HG03095 (cell line): ENCODE results near the gene ADAM23.

ENCODE experiments used
- ATAC-seq: cut with Tn5 transposase; IDR thresholded peaks from one replicate; pipeline ENCODE4 v1.9.1; 2021; ENCODE audit warnings: moderate library complexity; ENCODE audit not compliant: unreplicated experiment

The ADAM23 gene

DNA sequence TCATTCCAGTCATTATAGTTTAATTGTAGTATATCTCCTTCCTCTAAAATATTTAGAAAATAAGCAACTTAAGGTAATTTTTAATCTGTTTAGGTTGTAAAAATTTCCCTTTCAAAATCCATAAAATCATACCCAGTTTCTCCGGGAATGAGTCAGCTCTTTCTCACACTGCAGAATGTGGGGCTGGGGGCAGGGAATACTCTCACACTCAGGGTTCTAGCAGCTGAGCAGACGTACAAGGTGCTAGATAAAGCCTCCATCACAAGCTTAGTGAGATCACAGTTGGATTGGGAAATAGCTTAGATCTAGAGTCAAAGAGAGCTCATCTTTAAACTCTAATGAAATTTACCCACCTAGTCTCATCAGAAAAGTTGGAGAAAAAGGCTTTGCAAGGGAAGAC, 119.0 kb downstream of the ADAM23 start:
- ATAC-seq, result no peak

DNA sequence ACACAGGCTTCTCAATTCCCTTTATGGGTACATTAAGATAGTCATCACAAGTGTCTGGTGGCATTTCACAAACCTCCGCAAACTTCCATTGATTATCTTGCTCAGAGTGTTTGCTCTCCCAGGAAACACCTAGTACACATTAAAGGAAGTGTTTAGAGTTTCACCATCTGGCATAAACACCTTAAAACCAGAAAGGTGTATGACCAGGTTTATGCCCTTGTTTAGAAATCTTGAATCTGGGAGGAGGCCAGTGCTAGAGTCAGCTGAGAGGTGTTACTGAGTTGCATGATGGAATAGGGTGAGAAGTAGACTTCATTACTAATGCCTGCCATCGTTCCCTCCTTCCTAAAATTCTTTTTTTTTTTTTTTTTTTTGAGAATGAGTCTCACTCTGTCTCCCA, 120.0 kb downstream of the ADAM23 start:
- ATAC-seq, result no peak

DNA sequence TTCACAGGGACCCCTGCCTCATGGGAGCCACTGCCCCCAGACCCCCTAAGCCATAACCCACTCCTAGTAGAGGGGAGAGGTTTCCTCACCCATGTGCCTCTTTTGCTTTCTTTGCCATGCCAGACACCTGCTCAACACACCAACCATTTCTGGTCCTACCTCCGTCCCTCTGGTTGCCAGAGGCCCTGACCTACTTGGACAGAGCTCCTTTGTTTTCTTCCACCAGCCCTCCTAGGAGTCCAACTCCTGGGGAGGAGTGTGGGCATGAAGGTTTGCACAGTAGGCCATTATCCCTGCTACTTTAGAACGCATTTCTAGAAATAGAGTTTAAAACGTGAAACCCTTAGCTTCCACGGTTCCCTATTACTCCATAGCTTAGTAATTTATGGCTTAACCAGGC, 122.3 kb downstream of the ADAM23 start:
- no peak for ATAC-seq

DNA sequence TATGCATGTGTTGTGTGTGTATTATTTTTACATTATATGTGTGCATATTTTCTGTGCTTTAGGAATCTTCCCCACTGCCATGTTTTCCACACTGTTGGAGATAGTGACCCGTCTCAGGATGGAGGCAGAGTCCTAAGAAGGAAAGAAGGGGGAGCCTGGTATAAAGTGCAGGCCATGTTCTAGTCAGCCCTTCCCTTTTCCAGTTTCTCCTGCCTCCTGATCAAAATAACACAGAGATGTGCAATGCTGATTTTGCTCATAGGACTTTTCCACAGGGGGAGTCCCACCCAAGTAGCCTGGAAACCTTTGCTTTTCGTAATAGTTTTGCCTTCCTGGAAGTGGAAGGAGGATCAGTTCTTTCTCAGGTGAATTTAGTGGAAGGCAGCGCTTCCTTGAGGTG, 126.1 kb downstream of the ADAM23 start:
- no peak for ATAC-seq

DNA sequence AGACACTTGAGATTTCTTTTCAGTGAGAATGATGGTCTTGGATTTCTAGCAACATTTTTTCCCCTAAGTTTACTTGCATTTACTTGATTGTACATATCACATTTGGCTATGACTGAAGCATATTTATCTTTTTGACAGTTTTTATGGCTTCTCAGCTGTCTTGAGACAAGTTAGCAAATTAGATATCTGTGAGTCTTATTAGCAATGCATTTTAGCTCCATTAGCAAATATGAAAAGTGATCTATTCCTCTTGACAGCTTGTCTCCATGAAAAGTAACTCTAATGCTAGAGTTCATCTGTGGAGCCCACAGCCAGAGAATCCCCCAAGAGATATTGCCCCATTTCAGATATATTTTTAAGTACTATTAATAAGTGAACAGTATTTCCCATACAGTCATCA, 126.9 kb downstream of the ADAM23 start:
- no peak for ATAC-seq

DNA sequence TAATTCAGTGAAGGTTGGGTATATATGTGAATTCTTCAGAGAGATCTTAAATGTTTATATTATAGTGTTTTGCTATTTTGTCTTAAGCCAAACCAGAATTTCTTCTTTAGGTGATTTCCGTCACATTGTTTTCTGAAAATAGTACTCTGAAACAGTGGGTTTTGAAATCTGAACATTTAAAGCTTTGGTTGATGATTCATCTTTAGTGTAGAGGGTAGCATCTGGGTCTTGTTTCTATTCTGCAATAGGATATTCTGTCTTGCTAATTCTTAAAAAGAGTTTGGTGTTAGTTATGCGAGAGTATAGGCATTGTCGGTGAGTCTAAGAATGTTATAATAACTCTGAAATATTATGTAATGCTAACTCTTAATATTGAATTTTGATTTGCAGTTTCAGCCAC, 129.4 kb downstream of the ADAM23 start:
- no peak for ATAC-seq

DNA sequence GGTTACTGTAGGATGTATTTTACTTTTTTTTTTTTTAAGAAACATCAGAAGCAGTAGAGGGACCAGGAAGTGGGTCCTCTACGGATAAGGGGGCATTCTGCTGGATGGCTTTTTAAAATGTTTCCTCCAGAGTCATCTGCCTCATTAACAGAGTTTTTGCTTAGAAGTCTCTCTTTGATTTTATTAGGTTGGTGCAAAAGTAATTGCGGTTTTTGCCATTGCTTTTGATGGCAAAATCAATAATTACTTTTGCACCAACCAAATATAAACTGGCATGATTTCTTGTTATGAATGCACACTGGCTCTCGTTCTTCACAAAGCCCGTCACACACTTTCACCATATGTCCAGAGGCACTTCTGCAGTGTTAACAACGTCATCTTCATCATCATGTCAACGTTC, 130.5 kb downstream of the ADAM23 start:
- ATAC-seq, result no peak

DNA sequence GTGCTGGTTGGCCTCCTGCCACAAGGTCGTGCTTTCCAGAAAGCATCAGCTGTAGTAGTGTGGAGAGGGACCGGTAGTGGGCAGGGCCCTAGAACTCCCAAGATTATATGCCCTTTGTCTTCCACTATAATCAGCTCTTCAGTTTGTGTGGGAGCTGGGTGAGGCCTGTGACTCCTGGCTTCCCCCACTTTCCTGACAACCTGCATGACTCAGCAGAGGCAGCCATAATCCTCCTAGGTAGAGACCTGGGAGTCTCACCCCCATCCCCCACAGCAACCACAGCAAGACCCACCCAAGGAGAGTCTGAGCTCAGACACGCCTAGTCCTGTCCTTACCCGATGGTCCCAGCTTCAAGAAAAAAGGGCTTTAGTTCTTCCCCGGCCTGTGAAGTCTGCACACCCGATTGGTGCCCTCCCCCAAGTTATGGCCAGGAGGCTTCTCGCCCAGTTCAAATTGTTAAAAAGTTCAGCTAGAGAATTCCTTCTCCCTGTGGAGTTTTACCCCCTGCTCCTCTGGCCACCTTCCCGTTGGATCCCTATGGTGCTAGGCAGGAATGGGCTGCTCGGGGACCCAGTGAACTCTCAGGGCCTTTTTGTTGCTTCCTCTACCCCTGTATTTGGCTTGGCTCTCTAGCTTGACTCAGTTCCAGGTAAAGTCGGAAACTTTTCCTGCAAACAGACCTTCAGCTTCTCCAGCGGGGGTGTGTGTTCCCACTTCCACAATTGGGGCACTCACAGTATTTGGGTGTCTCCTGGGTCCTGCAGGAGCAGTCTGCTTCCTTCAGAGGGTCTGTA, 141.2 kb downstream of the ADAM23 start:
- no peak for ATAC-seq

DNA sequence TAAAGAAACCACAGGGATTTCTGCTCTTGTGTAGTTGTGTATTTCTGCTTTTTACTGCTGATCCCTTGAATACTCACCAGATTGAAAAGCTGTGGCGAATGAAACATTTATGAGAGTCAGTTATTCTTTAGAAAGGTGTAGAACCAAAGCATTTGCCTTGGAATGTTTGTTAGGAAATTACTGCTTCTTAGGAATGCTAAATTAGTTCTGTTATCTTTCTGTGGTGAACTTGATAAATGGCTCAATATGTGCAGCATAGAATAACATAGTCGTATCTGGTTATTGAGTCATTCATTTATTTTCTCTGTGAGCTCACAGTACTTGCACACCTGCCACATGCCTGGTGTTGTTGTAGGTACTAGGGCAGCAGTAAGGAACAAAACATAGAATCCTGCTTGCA, 142.0 kb downstream of the ADAM23 start:
- ATAC-seq, result no peak

DNA sequence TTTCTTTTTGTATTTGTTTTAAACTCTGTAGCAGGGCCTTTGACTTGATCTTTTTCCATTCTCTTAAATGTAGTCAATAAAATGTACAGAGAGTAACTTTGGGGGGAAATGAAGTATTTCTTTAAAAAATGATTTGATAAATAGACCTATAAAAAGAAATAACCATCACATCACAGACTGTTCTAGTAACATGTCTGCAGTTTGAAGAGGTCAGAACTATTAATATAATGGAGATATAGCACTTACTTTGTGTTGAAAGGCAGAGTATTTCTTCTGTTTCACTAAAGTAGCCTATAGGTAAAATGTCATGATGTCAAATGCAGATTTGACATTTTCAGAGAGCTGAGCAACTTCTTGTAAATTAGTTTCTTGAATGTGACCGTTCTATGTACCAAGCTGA, 143.3 kb downstream of the ADAM23 start:
- no peak for ATAC-seq

DNA sequence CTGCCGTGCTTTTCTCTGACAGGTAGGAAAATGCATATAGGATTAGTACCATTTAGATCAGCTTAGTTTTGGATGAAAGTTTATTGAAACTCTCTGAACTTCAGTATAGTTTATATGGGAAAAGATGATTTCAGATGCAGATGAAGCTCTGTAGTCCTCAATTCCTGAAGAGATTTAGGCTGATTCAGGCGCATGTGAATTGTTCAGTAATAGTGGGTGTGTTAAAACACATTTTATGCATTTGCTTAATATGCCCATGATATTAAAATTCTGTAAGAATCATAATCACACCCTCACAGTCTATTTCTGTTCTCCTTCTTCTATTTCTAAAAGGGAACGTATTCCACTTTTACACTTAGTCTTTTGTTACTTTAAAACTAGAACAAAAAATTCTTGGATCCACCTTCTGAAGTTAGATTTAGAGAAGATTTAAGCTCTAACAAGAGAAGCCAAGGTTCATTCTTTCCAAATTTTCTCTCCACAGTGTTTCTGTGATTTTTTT, 154.4 kb downstream of the ADAM23 start:
- no peak for ATAC-seq

DNA sequence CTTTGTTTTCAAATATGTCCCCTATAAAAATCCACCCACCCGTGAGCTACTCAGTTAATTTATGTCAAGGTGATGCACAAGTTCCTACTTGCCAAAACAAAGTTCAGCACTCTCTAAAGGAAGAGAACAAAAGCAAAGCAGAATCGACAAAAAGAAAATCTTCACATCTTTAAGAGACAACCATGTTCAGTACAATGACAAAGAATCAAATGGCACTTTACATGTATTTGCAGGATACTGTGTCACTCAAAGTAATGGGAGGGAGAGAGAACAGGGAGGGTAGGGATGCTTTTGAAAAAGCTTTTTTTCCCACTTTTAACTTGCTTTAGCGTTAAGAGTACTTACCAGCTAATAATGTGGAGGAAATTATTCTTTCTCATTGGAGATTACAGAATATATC, 159.9 kb downstream of the ADAM23 start:
- ATAC-seq, result no peak

DNA sequence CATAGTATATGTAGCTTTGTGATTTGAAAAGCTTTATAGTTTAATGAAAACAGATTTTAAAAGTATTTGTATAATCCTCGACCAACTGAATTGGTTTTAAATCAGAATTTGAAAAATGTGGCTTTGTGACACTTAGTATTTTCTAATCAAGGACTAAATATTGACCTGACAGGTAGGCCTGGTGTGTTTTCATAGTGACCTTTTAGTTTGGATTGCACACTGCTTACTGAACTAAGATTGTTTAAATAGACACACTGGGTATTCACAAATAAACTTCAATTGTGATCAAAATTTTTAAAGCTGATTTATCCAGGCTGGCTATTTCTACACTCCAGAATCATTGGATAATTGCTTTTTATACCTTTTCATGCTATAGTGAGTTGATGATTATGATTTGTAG, 167.1 kb downstream of the ADAM23 start:
- ATAC-seq, result no peak

DNA sequence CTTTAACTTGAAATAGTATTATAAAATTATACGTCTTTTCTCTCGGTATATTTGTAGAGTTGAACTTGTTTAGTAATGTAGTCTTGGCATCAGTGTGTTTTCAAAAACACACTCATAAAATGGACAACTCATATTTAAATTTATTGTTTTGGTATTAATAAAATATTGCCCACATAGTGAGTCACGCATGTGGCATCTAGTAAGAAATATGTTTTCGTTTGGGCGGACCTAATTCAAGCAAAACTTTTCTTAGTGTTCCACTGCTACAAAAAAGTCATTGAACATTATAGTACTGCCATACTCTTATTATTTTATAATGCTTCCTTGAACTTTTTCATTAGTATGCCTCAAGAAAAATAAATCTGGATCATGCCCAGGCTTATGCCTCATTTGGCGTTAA, 167.9 kb downstream of the ADAM23 start:
- no peak for ATAC-seq

DNA sequence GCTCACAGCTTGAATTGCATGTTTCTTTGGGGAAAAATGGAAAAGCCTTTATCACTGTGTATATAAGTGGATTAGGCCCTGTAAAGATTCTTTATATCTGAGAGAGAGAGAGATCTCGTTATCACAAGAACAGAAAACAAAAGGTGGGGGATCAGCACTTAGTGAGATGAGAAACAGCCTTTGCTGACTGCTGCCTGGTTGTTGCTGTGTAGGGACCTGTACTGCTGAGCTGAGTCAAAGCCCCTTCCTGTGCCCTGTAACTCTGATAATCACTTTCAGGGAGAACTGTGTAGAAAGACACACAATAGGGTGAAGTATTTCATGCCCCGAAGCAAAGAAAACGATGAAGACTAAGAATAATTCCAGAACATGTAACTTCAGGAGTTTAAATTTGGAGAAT, 168.4 kb downstream of the ADAM23 start:
- no peak for ATAC-seq

DNA sequence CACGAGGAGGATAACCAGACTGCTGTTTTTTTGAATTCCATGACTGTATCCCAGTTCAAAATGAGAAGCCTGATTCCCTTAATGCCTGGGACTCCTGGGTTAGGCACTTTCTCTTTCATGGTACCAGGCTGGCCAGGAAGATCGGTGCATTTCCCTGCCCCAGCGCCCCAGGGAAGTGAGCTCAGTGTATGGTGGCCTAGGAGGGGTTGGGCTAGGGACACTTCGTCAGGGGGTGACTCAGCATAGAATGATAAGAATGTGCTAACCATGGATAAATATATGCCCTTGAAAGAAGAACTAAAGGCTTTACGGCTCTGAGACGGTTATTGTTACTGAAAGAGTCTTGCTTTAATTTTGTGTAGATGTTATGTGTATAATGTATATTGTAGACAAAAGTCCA, 171.5 kb downstream of the ADAM23 start:
- no peak for ATAC-seq

DNA sequence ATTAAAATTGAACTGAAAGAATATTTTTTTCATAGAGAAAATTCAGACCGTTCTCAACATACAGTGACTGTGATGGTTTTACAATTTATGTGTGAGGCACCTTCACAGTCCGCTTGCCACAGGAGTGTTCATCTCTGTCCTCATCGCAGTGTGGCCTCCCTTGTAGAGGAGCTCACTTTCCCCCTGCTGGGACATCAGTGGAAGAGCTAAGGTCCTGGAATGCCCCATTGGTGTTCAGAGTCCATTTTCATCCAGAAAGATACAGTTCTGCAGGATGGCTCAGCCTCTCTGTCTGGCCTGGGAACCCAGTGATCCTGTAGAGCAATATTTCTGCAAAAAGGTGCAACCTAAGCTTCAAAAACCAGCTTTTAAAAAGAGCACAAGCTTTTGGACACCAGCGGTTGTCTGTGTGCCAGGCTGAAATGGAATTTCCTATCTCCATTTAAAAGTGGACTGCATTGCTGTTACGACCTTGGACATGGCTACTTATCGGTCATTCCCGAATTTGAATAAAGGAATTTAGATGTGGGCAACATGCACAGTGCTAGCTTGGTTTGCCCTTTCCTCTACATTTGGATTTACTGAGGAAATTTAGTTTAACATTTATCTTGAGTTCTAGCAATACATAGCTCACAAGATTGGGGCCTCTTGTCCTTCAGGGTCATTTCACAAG, 172.2 kb downstream of the ADAM23 start:
- no peak for ATAC-seq

DNA sequence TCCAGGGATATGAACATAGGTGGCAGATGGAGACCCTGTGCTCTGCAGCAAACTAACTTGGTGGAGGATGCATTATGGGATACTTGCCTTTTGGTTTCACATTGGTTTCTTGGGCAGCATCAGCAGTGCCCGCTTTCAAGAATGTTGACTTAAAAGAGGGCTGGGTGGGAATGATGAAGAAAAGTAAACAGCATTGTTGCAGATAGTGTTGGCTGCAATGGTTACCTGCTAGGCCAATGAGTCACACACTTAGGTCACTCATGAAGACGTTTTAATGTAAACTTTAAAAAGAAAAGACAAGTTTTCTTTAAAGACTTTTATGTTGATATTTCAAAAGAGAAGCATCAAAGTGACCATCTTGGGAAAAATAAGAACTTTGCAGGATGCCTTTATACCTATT, 172.8 kb downstream of the ADAM23 start:
- ATAC-seq, result no peak

DNA sequence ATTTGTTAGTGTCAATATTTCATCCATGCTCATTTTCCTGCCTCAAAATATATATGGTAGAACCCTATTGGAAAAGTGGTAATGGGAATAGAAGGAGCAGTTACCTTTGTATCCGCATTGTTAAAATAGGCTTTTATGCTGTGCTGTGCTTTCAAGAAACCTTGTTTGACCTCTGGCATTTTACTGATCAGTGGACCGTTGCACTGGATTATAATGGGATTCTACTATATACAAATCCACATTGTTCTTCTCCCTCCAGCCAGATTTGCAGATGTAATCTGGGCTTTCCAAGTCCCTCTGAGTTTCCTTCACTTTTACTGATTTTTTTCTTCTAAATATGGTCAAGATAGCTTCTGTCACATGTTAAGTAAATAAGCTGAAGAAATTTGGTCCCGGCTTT, 175.7 kb downstream of the ADAM23 start:
- ATAC-seq, result no peak

DNA sequence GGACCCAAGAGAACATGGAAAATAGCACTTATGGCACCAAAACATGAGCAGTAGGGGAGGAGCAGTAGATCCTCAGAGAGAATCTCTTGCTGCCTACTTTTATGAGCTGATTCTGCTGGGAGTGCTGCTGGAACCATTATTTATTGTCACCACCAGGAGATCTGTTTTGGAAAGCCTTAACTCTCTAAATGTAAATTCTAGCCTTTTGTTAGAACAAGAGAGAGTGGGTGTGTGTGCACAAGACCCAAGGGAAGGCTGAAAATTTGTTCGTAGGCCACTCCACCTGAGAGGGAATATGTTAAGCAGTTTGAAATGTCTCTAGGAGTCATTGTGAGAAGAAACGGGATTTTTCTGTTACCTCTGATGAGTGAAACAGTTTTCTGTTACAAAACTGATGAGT, 182.8 kb downstream of the ADAM23 start:
- no peak for ATAC-seq

DNA sequence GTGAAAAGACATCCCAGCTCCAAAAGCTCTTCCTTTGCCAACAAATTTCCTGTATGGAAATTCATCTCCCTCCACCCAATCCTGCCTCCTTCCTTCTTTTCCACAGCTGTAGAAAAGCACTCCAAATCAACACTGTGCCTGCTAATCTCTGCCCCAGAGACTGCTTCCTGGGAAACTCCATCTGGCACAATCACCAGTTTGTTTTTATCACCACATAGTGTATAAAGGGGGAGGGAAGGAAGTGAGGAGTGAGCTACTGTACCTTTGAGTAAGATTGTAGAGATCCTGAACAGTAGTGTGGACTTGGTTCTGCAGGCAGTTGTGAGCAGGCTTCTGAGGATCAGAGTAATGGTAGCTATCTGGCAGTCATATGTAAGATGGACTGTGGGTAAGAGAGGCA, 184.3 kb downstream of the ADAM23 start:
- no peak for ATAC-seq

DNA sequence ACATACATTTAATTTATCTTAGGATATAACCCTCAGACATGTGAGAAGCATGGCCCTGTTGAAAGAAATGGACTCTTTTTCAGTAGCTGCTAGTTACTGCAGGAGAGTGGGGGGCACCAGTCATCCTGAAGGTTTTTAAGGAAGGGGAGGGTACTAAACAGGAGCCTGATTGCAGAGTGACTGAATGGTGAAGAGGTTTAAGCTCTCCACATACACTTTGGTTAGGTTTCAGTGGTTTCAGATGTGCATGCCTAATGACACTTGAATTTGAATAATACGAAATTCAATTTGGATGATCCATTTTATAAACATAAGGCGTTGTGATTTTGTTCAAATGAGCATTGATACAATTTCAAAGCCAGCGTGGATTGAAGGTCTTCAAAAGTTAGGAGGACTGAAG, 188.0 kb downstream of the ADAM23 start:
- ATAC-seq, result no peak

DNA sequence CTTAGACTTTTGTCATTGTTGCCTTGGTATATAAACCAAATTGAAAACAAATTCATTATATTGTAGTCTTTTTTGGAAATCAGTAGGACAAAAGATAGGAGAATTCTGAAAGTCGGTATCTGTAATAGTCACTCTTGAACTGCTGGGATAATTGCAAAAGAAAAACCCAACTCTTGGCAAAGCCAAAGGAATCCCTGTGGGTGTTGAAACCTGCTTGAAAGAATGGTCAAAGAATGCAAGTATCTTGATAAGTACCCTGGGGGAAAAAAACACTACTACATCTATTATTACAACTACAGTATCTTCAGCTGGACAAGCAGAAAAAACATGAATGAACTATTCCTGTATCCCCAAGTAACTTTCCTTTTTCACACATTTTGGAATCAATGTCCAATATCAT, 191.7 kb downstream of the ADAM23 start:
- no peak for ATAC-seq
